NT2/D1 (cell line): ENCODE results near the gene RAB40B.

ENCODE experiments used
- SUZ12 ChIP-seq: IDR thresholded peaks from 2 replicates; pipeline ENCODE4 v1.6.1; 2011; ENCODE audit not compliant: insufficient read length, insufficient read depth; ENCODE audit errors: extremely low read depth
- YY1 ChIP-seq: IDR thresholded peaks from 2 replicates; pipeline ENCODE4 v1.6.1; 2011; ENCODE audit not compliant: insufficient read length, insufficient read depth
- ZNF274 ChIP-seq: IDR thresholded peaks from 2 replicates; pipeline ENCODE4 v1.6.1; 2011; ENCODE audit warnings: mild to moderate bottlenecking, low read depth, low read length

- no peak for TF ChIP-seq YY1
- TF ChIP-seq ZNF274 = no peak
- TF ChIP-seq SUZ12 = no peak
Observed at GRCh38 chr17:82699551-82699950, 1.1 kb upstream of the RAB40B start.
